ENCODE measurements around the gene FAM184B. TPM values are rescaled to one million over a fixed set of nuclear protein-coding genes. Genes with fewer than 3 reads are reported as not detected.

Gene FAM184B
- total and polyA plus RNA-seq, 2 experiments from 2014 or later: 0.11 to 0.49 TPM

DNA sequence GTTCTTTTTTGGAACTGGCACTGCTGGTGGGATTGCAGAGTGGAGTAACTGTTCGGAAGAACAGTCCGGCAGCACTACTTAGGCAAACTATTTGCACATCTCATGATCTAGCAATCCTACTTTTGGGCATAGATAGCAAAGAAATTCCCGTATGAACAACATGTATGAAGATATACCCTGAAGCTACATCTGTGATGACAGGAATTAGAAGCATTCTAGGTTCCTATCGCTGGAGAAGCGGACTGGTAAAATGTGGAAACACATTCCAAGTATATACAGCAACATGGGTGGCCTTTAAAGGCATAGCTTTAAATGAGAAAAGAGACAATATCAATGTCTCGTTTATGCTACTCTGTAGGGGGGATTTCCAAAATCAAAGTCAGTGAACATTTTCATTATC, 26.0 kb upstream of the FAM184B start (continued):
- TF ChIP-seq ZNF462 (CRISPR knock-in tag; IDR thresholded peaks at IDR 0.05): no peak

DNA sequence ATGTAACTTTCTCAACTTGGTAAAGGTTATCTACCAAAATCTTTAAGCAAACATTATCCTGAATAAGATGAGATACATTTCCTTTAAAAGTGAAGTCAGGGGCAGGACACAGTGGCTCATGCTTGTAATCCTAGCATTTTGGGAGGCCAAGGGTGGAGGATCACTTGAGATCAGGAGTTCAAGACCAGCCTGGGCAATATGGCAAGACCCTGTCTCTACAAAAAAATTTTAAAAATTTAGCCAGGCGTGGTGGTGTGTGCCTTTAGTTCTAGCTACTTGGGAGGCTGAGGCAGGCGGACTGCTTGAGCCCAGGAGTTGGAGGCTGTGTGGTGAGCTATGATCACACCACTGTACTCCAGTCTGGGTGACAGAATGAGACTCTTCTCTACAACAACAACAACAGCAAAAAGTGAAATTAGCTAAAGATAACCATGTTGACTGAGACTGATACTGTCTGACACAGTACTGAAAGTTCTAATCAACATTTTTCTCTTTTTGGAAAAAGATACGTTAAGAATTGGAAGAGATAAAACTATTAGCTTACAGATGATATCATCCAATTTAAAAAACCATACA, 24.2 kb upstream of the FAM184B start:
- H3F3A ChIP-seq (replicated peaks; ENCODE audit: low read depth): no peaks in the 10 kb centered on the region
- H3K4me3 ChIP-seq: no peak overlapping the region
- TF ChIP-seq ZNF331 (CRISPR knock-in tag; IDR thresholded peaks at IDR 0.05; ENCODE audit: low read depth) (no peak), REST (IDR thresholded peaks at IDR 0.05; ENCODE audit: unreplicated experiment) (no peak), ZNF462 (CRISPR knock-in tag; IDR thresholded peaks at IDR 0.05) (no peak), JUNB (IDR thresholded peaks at IDR 0.05; ENCODE audit: unreplicated experiment) (no peak), CREB1 (CRISPR knock-in tag; IDR thresholded peaks at IDR 0.05; ENCODE audit: low read depth) (no peak)

More for the DNA sequence above, 24.2 kb upstream of the FAM184B start:
- Histone ChIP-seq H3K27me3 (ENCODE audit: insufficient read depth) (no peaks in the 10 kb centered on the region), H2AFZ (no peak overlapping the region), H4K20me1 (replicated peaks; ENCODE audit: insufficient read depth) (peaks cover 66% of the 10 kb centered on the region), H3K79me2 (replicated peaks; ENCODE audit: insufficient read depth) (peaks cover 85% of the 10 kb centered on the region), H3K4me2 (no peak overlapping the region), H3K36me3 (ENCODE audit: insufficient read depth) (peaks cover 47% of the 10 kb centered on the region), H3K9me2 (ENCODE audit: insufficient read depth) (no peaks in the 10 kb centered on the region), H3K27ac (ENCODE audit: low read depth) (no peak overlapping the region), H3K4me1 (ENCODE audit: insufficient read depth) (peaks cover 22% of the 10 kb centered on the region)
- H3K9me3 Mint-ChIP-seq: no peaks in the 10 kb centered on the region
- no peak for DNase-seq (ENCODE audit: low spot score)
- H3K27ac Mint-ChIP-seq: no peak overlapping the region
- H3K4me3 Mint-ChIP-seq: no peak overlapping the region
- peaks cover 21% of the 10 kb centered on the region for H3K4me1 Mint-ChIP-seq
- peaks cover 4% of the 10 kb centered on the region for H3K27me3 Mint-ChIP-seq (ENCODE audit: insufficient read depth, low read depth, poor library complexity)
- ATAC-seq: no peak
- H3K36me3 Mint-ChIP-seq (ENCODE audit: low read depth): peaks cover 75% of the 10 kb centered on the region

Data from GM23338 (cell line).